DOHH2 (cell line): ENCODE data around the gene CREB1.

Source experiments
- H3F3A ChIP-seq: fragments of 200-600 bp; sonication (generic), shearing (Covaris generic); 2 replicates; pipeline ENCODE4 v1.6.0; 2016; ENCODE audit warnings: antibody characterized with exemption, mild to moderate bottlenecking; ENCODE audit not compliant: control insufficient read depth, insufficient read depth
- H3K27ac ChIP-seq: fragments of 200-600 bp; sonication (generic); 2 replicates; pipeline ENCODE4 v1.5.1; 2014; ENCODE audit warnings: low read depth, mild to moderate bottlenecking, low read length, moderate library complexity
- H3K27me3 ChIP-seq: fragments of 200-600 bp; sonication (generic); 2 replicates; pipeline ENCODE4 v1.6.1; 2014; ENCODE audit warnings: mild to moderate bottlenecking, low read length, mixed read lengths; ENCODE audit not compliant: control insufficient read depth
- H3K36me3 ChIP-seq: fragments of 200-600 bp; sonication (generic); 2 replicates; pipeline ENCODE4 v1.6.1; 2014; ENCODE audit warnings: mild to moderate bottlenecking, low read length, moderate library complexity, mixed read lengths; ENCODE audit not compliant: control insufficient read depth
- H3K4me1 ChIP-seq: fragments of 200-600 bp; sonication (generic); 2 replicates; pipeline ENCODE4 v1.6.1; 2014; ENCODE audit warnings: mild to moderate bottlenecking, low read length, mixed read lengths; ENCODE audit not compliant: control insufficient read depth
- H3K4me2 ChIP-seq: fragments of 200-600 bp; sonication (generic); 2 replicates; pipeline ENCODE4 v1.6.0; 2014; ENCODE audit warnings: mild to moderate bottlenecking, low read length, moderate library complexity
- H3K4me3 ChIP-seq: fragments of 200-600 bp; sonication (generic); 2 replicates; pipeline ENCODE4 v1.5.1; 2014; ENCODE audit warnings: mild to moderate bottlenecking, low read length, mixed read lengths
- H3K79me2 ChIP-seq: fragments of 200-600 bp; sonication (generic); 2 replicates; pipeline ENCODE4 v1.6.1; 2014; ENCODE audit warnings: mild to moderate bottlenecking, low read length, mixed read lengths; ENCODE audit not compliant: control insufficient read depth
- H3K9me2 ChIP-seq: fragments of 200-600 bp; sonication (generic); replicated peaks from 2 replicates; pipeline ENCODE4 v1.6.1; 2014; ENCODE audit warnings: mild to moderate bottlenecking, low read length, mixed read lengths; ENCODE audit not compliant: control insufficient read depth
- H3K9me3 ChIP-seq: fragments of 200-600 bp; sonication (generic); 2 replicates; pipeline ENCODE4 v1.6.1; 2014; ENCODE audit warnings: antibody characterized with exemption, low read length, mixed read lengths; ENCODE audit not compliant: control insufficient read depth, insufficient read depth
- H4K20me1 ChIP-seq: fragments of 200-600 bp; sonication (generic); 2 replicates; pipeline ENCODE4 v1.6.0; 2014; ENCODE audit warnings: low read depth, mild to moderate bottlenecking, antibody characterized with exemption, low read length, moderate library complexity; ENCODE audit not compliant: control insufficient read depth, insufficient read depth
- CTCF ChIP-seq: fragments of 200-600 bp; sonication (generic); IDR thresholded peaks from one replicate; pipeline ENCODE4 v1.5.1; 2014; ENCODE audit warnings: antibody characterized with exemption, mild to moderate bottlenecking, low read depth, low read length; ENCODE audit not compliant: poor library complexity, severe bottlenecking
- EZH2phosphoT487 ChIP-seq: fragments of 200-600 bp; sonication (generic); IDR thresholded peaks from 2 replicates; pipeline ENCODE4 v1.6.1; 2017; ENCODE audit warnings: borderline replicate concordance, mild to moderate bottlenecking, antibody characterized with exemption, low read length, moderate library complexity, mixed read lengths

The CREB1 gene

GRCh38 chr2:207614824-207615223, 85.1 kb downstream of the CREB1 start:
- H3K27ac ChIP-seq: no peak overlapping the region
- no peak overlapping the region for H3K4me3 ChIP-seq
- H3K36me3 ChIP-seq: peaks cover 65% of the 10 kb centered on the region
- H3K9me2 ChIP-seq: no peaks in the 10 kb centered on the region
- no peaks in the 10 kb centered on the region for H3K27me3 ChIP-seq
- H4K20me1 ChIP-seq: no peaks in the 10 kb centered on the region
- 0 out of 2 replicates have a peak, but pooled peaks cover 1% of the 10 kb centered on the region for H3F3A ChIP-seq
- TF ChIP-seq EZH2phosphoT487 (no peak), CTCF (no peak)
- peaks cover 26% of the 10 kb centered on the region for H3K79me2 ChIP-seq
- peaks cover 7% of the 10 kb centered on the region for H3K4me1 ChIP-seq
- H3K9me3 ChIP-seq: no peaks in the 10 kb centered on the region
- H3K4me2 ChIP-seq: no peak overlapping the region

- Histone ChIP-seq H3K4me2 (no peak overlapping the region), H3K36me3 (peaks cover 76% of the 10 kb centered on the region), H3K9me2 (no peaks in the 10 kb centered on the region), H3K9me3 (no peaks in the 10 kb centered on the region), H4K20me1 (no peaks in the 10 kb centered on the region), H3K27ac (no peak overlapping the region), H3K4me1 (peaks cover 19% of the 10 kb centered on the region), H3K79me2 (peaks cover 35% of the 10 kb centered on the region), H3K27me3 (no peaks in the 10 kb centered on the region), H3F3A (0 out of 2 replicates have a peak, but pooled peaks cover 5% of the 10 kb centered on the region), H3K4me3 (no peak overlapping the region)
- TF ChIP-seq EZH2phosphoT487: no peak
- TF ChIP-seq CTCF: no peak
These were observed 86.4 kb downstream of the CREB1 start for GRCh38 chr2:207616185-207616584.

- no peak overlapping the region for H3K27ac ChIP-seq
- H3K4me2 ChIP-seq: no peak overlapping the region
- H3K27me3 ChIP-seq: no peaks in the 10 kb centered on the region
- peaks cover 29% of the 10 kb centered on the region for H3K4me1 ChIP-seq
- H3K9me2 ChIP-seq: no peaks in the 10 kb centered on the region
- TF ChIP-seq CTCF: no peak
- no peak for TF ChIP-seq EZH2phosphoT487
- H3F3A ChIP-seq: 0 out of 2 replicates have a peak, but pooled peaks cover 8% of the 10 kb centered on the region
- no peaks in the 10 kb centered on the region for H4K20me1 ChIP-seq
- H3K4me3 ChIP-seq: no peak overlapping the region
- H3K79me2 ChIP-seq: peaks cover 44% of the 10 kb centered on the region
- peaks cover 84% of the 10 kb centered on the region for H3K36me3 ChIP-seq
- no peaks in the 10 kb centered on the region for H3K9me3 ChIP-seq
These were observed 87.4 kb downstream of the CREB1 start for GRCh38 chr2:207617011-207617671.
